PC-3 (cell line): Measurements from ENCODE around the gene PRMT1.

Experiments
- EZH2phosphoT487 ChIP-seq: fragments of 300-600 bp; sonication (generic); IDR thresholded peaks from 2 replicates; pipeline ENCODE4 v1.6.1; 2018; ENCODE audit warnings: mild to moderate bottlenecking, antibody characterized with exemption, low read length, borderline replicate concordance
- TF ChIP-seq, protein P1 (sequence below): fragments of 300-600 bp; sonication (generic); conservative IDR thresholded peaks from 2 replicates; pipeline ENCODE4 v1.5.1; 2017; ENCODE audit warnings: antibody characterized with exemption, low read depth, mild to moderate bottlenecking, low read length

- TF ChIP-seq, protein P1, sequence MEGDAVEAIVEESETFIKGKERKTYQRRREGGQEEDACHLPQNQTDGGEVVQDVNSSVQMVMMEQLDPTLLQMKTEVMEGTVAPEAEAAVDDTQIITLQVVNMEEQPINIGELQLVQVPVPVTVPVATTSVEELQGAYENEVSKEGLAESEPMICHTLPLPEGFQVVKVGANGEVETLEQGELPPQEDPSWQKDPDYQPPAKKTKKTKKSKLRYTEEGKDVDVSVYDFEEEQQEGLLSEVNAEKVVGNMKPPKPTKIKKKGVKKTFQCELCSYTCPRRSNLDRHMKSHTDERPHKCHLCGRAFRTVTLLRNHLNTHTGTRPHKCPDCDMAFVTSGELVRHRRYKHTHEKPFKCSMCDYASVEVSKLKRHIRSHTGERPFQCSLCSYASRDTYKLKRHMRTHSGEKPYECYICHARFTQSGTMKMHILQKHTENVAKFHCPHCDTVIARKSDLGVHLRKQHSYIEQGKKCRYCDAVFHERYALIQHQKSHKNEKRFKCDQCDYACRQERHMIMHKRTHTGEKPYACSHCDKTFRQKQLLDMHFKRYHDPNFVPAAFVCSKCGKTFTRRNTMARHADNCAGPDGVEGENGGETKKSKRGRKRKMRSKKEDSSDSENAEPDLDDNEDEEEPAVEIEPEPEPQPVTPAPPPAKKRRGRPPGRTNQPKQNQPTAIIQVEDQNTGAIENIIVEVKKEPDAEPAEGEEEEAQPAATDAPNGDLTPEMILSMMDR = no peak
- no peak for TF ChIP-seq EZH2phosphoT487
Measured at GRCh38 chr19:49713236-49713845, 36.3 kb downstream of the PRMT1 start.
